ENCODE results near the gene ZNF616. TPM values are rescaled to one million over a fixed set of nuclear protein-coding genes. Genes with fewer than 3 reads are reported as not detected.
A peak's percentile ranks its signal among the peaks of the same experiment; 100 is the strongest.

ZNF616 gene
- total RNA-seq, 1 donor from 2014 or later, result 13.6 TPM

- no peak for DNase-seq (ENCODE audit: low spot score)
- Mint-ChIP-seq H3K36me3 (ENCODE audit: low read depth) (peaks cover 18% of the 10 kb centered on the region), H3K4me1 (ENCODE audit: low read depth) (peaks cover 25% of the 10 kb centered on the region), H3K27ac (ENCODE audit: unreplicated experiment) (peak within 1 kb of the TSS; percentile 95), H3K9me3 (ENCODE audit: low read depth) (peaks cover 5% of the 10 kb centered on the region), H3K4me3 (ENCODE audit: unreplicated experiment) (peak within 1 kb of the TSS; percentile 94), H3K27me3 (ENCODE audit: low read depth) (no peaks in the 10 kb centered on the region)
- TF ChIP-seq, protein P1, sequence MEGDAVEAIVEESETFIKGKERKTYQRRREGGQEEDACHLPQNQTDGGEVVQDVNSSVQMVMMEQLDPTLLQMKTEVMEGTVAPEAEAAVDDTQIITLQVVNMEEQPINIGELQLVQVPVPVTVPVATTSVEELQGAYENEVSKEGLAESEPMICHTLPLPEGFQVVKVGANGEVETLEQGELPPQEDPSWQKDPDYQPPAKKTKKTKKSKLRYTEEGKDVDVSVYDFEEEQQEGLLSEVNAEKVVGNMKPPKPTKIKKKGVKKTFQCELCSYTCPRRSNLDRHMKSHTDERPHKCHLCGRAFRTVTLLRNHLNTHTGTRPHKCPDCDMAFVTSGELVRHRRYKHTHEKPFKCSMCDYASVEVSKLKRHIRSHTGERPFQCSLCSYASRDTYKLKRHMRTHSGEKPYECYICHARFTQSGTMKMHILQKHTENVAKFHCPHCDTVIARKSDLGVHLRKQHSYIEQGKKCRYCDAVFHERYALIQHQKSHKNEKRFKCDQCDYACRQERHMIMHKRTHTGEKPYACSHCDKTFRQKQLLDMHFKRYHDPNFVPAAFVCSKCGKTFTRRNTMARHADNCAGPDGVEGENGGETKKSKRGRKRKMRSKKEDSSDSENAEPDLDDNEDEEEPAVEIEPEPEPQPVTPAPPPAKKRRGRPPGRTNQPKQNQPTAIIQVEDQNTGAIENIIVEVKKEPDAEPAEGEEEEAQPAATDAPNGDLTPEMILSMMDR (IDR thresholded peaks at IDR 0.05), result no peak
These were observed 31.8 kb upstream of the ZNF616 start, which contains the start of gene ZNF836 for GRCh38 chr19:52171321-52172169. Gene ZNF836 (minus strand): TSS chr19:52171621. CDS start chr19:52168072, 3,549 bp downstream.

GRCh38 chr19:52170863-52171320, 31.2 kb upstream of the ZNF616 start:
- peaks cover 25% of the 10 kb centered on the region for H3K4me1 Mint-ChIP-seq (ENCODE audit: low read depth)
- TF ChIP-seq, protein P1 (IDR thresholded peaks at IDR 0.05), result no peak
- peaks cover 18% of the 10 kb centered on the region for H3K36me3 Mint-ChIP-seq (ENCODE audit: low read depth)
- no peak for DNase-seq (ENCODE audit: low spot score)
- peaks cover 5% of the 10 kb centered on the region for H3K9me3 Mint-ChIP-seq (ENCODE audit: low read depth)
- H3K4me3 Mint-ChIP-seq (ENCODE audit: unreplicated experiment), result peak overlapping the region; percentile 94
- no peaks in the 10 kb centered on the region for H3K27me3 Mint-ChIP-seq (ENCODE audit: low read depth)
- H3K27ac Mint-ChIP-seq (ENCODE audit: unreplicated experiment), result peak overlapping the region; percentile 95

GRCh38 chr19:52170304-52170703, 30.6 kb upstream of the ZNF616 start:
- peaks cover 5% of the 10 kb centered on the region for H3K9me3 Mint-ChIP-seq (ENCODE audit: low read depth)
- TF ChIP-seq, protein P1 (IDR thresholded peaks at IDR 0.05), result no peak
- no peaks in the 10 kb centered on the region for H3K27me3 Mint-ChIP-seq (ENCODE audit: low read depth)
- peak overlapping the region; percentile 95 for H3K27ac Mint-ChIP-seq (ENCODE audit: unreplicated experiment)
- no peak for DNase-seq (ENCODE audit: low spot score)
- peak overlapping the region; percentile 94 for H3K4me3 Mint-ChIP-seq (ENCODE audit: unreplicated experiment)
- H3K36me3 Mint-ChIP-seq (ENCODE audit: low read depth), result peaks cover 22% of the 10 kb centered on the region
- H3K4me1 Mint-ChIP-seq (ENCODE audit: low read depth), result peaks cover 25% of the 10 kb centered on the region

DNA sequence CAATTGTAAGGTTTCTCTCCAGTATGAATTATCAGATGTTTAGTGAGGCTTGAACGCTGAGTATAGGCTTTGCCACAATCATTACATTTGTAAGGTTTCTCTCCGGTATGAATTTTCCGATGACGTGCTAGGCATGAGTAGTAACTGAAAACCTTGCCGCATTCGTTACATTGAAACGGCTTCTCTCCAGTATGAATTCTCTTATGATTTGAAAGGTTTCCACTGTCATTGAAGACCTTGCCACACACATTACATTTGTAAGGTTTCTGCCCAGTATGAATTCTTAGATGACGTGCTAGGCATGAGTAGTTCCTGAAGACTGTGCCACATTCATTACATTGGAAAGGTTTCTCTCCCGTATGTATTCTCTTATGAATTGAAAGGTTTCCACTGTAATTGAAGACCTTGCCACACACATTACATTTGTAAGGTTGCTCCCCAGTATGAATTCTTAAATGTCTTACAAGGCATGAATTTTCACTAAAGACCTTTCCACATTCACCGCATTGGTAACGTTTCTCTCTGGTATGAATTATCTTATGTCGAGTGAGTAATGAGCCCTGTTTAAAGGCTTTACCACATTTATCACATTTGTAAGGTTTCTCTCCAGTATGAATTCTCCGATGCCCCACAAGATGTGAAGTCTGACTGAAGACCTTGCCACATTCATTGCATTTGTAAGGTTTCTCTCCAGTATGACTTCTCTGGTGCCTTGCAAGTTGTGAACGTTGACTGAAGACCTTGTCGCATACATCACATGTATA, 16.0 kb upstream of the ZNF616 start:
- peaks cover 81% of the 10 kb centered on the region for H3K36me3 Mint-ChIP-seq (ENCODE audit: low read depth)
- no peak for DNase-seq (ENCODE audit: low spot score)
- H3K4me3 Mint-ChIP-seq (ENCODE audit: unreplicated experiment), result no peak overlapping the region
- H3K4me1 Mint-ChIP-seq (ENCODE audit: low read depth), result no peaks in the 10 kb centered on the region
- no peaks in the 10 kb centered on the region for H3K27me3 Mint-ChIP-seq (ENCODE audit: low read depth)
- TF ChIP-seq, protein P1 (IDR thresholded peaks at IDR 0.05), result no peak
- no peak overlapping the region for H3K27ac Mint-ChIP-seq (ENCODE audit: unreplicated experiment)
- peaks cover 77% of the 10 kb centered on the region for H3K9me3 Mint-ChIP-seq (ENCODE audit: low read depth)

DNA sequence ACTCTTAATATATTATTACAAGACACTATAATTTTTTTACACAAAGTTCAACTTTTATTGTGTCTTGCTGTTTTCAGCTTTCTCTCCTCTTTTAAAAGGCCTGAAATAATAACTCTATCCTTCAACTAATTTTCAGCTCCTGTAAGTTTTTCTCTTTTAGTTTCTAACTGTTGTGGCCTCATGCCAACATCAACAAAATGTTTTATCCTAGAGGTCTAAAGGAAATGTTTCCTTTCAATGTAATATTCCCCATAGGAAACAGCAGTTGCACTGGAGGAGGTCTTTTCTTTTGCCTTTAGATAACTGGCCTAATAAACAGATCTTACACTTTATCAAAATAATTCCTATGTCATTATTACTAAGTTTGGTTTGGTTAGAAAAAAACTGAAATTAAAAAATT, 8.5 kb upstream of the ZNF616 start:
- peaks cover 52% of the 10 kb centered on the region for H3K9me3 Mint-ChIP-seq (ENCODE audit: low read depth)
- TF ChIP-seq, protein P1 (IDR thresholded peaks at IDR 0.05), result no peak
- no peak overlapping the region for H3K4me3 Mint-ChIP-seq (ENCODE audit: unreplicated experiment)
- H3K4me1 Mint-ChIP-seq (ENCODE audit: low read depth), result no peaks in the 10 kb centered on the region
- no peaks in the 10 kb centered on the region for H3K27me3 Mint-ChIP-seq (ENCODE audit: low read depth)
- peaks cover 40% of the 10 kb centered on the region for H3K36me3 Mint-ChIP-seq (ENCODE audit: low read depth)
- no peak for DNase-seq (ENCODE audit: low spot score)
- H3K27ac Mint-ChIP-seq (ENCODE audit: unreplicated experiment), result no peak overlapping the region
